ENCODE results near the gene BBIP1. TPM values are rescaled to one million over a fixed set of nuclear protein-coding genes. Genes with fewer than 3 reads are reported as not detected.
A peak's percentile ranks its signal among the peaks of the same experiment; 100 is the strongest.

BBIP1 gene
- total RNA-seq, 1 donor from 2014 or later: 23.6 TPM

GRCh38 chr10:110872145-110872983 is 46.6 kb downstream of the BBIP1 start:
- TF ChIP-seq, protein P1, sequence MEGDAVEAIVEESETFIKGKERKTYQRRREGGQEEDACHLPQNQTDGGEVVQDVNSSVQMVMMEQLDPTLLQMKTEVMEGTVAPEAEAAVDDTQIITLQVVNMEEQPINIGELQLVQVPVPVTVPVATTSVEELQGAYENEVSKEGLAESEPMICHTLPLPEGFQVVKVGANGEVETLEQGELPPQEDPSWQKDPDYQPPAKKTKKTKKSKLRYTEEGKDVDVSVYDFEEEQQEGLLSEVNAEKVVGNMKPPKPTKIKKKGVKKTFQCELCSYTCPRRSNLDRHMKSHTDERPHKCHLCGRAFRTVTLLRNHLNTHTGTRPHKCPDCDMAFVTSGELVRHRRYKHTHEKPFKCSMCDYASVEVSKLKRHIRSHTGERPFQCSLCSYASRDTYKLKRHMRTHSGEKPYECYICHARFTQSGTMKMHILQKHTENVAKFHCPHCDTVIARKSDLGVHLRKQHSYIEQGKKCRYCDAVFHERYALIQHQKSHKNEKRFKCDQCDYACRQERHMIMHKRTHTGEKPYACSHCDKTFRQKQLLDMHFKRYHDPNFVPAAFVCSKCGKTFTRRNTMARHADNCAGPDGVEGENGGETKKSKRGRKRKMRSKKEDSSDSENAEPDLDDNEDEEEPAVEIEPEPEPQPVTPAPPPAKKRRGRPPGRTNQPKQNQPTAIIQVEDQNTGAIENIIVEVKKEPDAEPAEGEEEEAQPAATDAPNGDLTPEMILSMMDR (IDR thresholded peaks at IDR 0.05; ENCODE audit: unreplicated experiment): no peak
- H3K9me3 Mint-ChIP-seq (ENCODE audit: unreplicated experiment): no peaks in the 10 kb centered on the region
- H3K36me3 Mint-ChIP-seq (ENCODE audit: low read depth, unreplicated experiment): peaks cover 16% of the 10 kb centered on the region
- peaks cover 22% of the 10 kb centered on the region for H3K27me3 Mint-ChIP-seq (ENCODE audit: unreplicated experiment)
- H3K4me3 Mint-ChIP-seq (ENCODE audit: unreplicated experiment): peak overlapping the region; percentile 94
- H3K4me1 Mint-ChIP-seq (ENCODE audit: unreplicated experiment): peaks cover 43% of the 10 kb centered on the region
- peak overlapping the region; percentile 94 for H3K27ac Mint-ChIP-seq (ENCODE audit: unreplicated experiment)
- peak; percentile 85 for DNase-seq (ENCODE audit: low spot score)

DNA sequence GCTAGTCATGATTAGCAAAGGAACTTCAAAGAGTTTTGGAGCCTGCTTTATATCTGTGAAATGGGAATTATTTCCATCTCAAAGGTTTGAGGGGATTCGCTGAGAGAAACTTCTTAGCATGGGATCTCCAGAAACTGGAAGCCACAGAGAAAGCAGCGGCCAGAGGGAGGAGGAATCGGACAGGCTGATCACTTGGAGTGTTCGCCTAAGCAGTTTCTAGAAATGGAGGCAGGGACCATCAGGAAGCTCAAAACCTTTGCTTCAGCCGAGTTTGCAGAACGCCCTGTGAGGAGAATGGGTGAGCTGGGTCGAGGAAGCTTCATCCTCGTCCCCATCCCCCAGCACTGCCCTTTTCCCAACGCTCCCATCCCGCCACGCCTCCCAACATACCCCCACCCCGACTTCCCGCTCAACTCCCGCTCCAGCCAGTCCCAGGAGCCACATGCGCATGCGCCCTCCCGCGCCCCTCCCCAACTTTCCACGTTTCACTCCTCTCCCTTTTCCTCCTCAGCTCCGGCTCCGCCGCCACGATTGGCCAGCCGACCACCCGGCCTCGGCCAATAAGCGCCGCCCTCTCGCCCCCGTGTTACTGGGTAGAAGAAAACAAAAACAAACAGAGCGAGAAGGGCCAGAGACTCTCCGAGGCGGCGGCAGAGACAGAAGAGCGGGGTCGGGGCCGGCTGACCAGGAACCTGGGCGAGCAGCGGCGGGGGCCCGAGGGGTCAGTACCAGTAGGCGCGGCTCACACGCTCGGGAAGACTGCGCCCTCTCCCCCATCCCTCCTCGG is 47.5 kb downstream of the BBIP1 start, which contains the start of gene PDCD4:
TSS of gene PDCD4 (plus strand) at position 631 of the 787 bp plus-strand sequence. CDS start 4,100 bp downstream, outside the sequence.
- TF ChIP-seq, protein P1 (IDR thresholded peaks at IDR 0.05; ENCODE audit: unreplicated experiment): no peak
- Mint-ChIP-seq H3K4me3 (ENCODE audit: unreplicated experiment) (peak within 1 kb of the TSS; percentile 94), H3K27me3 (ENCODE audit: unreplicated experiment) (peaks cover 22% of the 10 kb centered on the region), H3K27ac (ENCODE audit: unreplicated experiment) (peak within 1 kb of the TSS; percentile 94), H3K4me1 (ENCODE audit: unreplicated experiment) (peaks cover 44% of the 10 kb centered on the region), H3K9me3 (ENCODE audit: unreplicated experiment) (no peaks in the 10 kb centered on the region), H3K36me3 (ENCODE audit: low read depth, unreplicated experiment) (peaks cover 16% of the 10 kb centered on the region)
- DNase-seq (ENCODE audit: low spot score): peak; percentile 100

DNA sequence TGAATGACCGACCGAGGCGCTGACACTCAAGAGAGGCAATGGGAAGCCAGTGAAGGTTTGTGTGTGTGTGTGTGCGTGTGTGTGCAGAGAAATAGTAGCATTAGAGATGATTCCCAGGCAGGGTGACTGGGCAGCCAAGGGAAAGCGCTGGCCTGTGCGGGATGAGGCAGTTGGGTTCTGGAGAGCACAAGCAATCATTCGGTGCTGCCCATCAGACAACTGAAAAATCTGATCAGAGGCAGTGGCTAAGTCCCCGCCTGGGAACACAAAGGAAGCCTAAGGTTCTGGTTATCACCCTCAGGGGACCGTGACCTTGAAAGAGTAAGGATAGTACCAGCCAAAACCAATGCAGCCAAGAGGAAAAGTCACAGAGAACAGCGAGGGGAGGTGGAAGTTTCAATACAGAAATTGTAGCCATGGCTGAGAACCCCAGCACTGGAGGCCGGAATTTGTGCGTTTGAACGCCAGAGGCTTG is 48.1 kb downstream of the BBIP1 start:
- H3K9me3 Mint-ChIP-seq (ENCODE audit: unreplicated experiment): no peaks in the 10 kb centered on the region
- H3K27me3 Mint-ChIP-seq (ENCODE audit: unreplicated experiment): peaks cover 22% of the 10 kb centered on the region
- peaks cover 16% of the 10 kb centered on the region for H3K36me3 Mint-ChIP-seq (ENCODE audit: low read depth, unreplicated experiment)
- TF ChIP-seq, protein P1 (IDR thresholded peaks at IDR 0.05; ENCODE audit: unreplicated experiment): no peak
- H3K27ac Mint-ChIP-seq (ENCODE audit: unreplicated experiment): peak overlapping the region; percentile 81
- H3K4me3 Mint-ChIP-seq (ENCODE audit: unreplicated experiment): peak overlapping the region; percentile 94
- peaks cover 44% of the 10 kb centered on the region for H3K4me1 Mint-ChIP-seq (ENCODE audit: unreplicated experiment)
- DNase-seq (ENCODE audit: low spot score): no peak

DNA sequence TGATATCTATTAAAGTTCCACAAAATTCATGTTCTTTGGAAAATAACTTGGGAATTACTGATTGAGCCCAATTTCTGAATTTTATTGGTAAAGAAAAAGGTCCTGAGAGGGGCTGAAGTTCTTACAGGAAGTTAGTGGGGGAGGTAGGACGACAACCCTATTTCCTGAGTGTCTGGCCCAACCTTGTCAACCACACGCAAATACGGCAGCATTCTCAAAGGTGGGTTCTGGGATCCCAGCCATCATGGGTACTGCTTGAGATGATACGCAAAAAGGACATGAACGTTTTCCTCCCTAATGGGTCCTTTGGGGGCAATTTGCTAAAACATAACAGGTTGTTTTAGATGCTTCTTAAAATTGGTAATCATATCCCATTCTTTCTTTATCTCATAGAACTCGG is 50.0 kb downstream of the BBIP1 start:
- peaks cover 22% of the 10 kb centered on the region for H3K27me3 Mint-ChIP-seq (ENCODE audit: unreplicated experiment)
- no peak overlapping the region for H3K4me3 Mint-ChIP-seq (ENCODE audit: unreplicated experiment)
- DNase-seq (ENCODE audit: low spot score): no peak
- H3K27ac Mint-ChIP-seq (ENCODE audit: unreplicated experiment): peak overlapping the region; percentile 48
- TF ChIP-seq, protein P1 (IDR thresholded peaks at IDR 0.05; ENCODE audit: unreplicated experiment): no peak
- peaks cover 52% of the 10 kb centered on the region for H3K4me1 Mint-ChIP-seq (ENCODE audit: unreplicated experiment)
- H3K36me3 Mint-ChIP-seq (ENCODE audit: low read depth, unreplicated experiment): peaks cover 16% of the 10 kb centered on the region
- no peaks in the 10 kb centered on the region for H3K9me3 Mint-ChIP-seq (ENCODE audit: unreplicated experiment)

Data from endothelial cell (in vitro differentiated cells).